Transverse colon (tissue), 4 donors: Measurements from ENCODE around the gene ZBTB9.

Source experiments
- EP300 ChIP-seq: sonication (generic); formaldehyde crosslinking; IDR thresholded peaks from one replicate; pipeline ENCODE4 v1.6.1; 2017; ENCODE audit warnings: antibody characterized with exemption, low read depth
- POLR2A ChIP-seq: fragments of 450-650 bp; IDR thresholded peaks from one replicate; pipeline ENCODE4 v1.6.1; 2016; ENCODE audit warnings: antibody characterized with exemption, mild to moderate bottlenecking, moderate library complexity
- POLR2AphosphoS5 ChIP-seq, 3 donors: sonication (generic); formaldehyde crosslinking; IDR thresholded peaks; one replicate each; pipeline ENCODE4 v1.6.1; 2016; ENCODE audit warnings: antibody characterized with exemption in 3 of 3
- TF ChIP-seq, protein P1 (sequence below), 5 experiments: fragments of 200-600 bp in 3 of 5; fragments of 450-650 bp in 2 of 5; sonication (generic) in 3 of 5; IDR thresholded peaks; 1 replicate in 2 of 5; 2 replicates in 3 of 5; pipeline ENCODE4 v1.5.1; 2016 to 2017; ENCODE audit warnings: antibody characterized with exemption in 5 of 5, inconsistent platforms in 3 of 5, mild to moderate bottlenecking in 2 of 5, moderate library complexity in 1 of 5

DNA sequence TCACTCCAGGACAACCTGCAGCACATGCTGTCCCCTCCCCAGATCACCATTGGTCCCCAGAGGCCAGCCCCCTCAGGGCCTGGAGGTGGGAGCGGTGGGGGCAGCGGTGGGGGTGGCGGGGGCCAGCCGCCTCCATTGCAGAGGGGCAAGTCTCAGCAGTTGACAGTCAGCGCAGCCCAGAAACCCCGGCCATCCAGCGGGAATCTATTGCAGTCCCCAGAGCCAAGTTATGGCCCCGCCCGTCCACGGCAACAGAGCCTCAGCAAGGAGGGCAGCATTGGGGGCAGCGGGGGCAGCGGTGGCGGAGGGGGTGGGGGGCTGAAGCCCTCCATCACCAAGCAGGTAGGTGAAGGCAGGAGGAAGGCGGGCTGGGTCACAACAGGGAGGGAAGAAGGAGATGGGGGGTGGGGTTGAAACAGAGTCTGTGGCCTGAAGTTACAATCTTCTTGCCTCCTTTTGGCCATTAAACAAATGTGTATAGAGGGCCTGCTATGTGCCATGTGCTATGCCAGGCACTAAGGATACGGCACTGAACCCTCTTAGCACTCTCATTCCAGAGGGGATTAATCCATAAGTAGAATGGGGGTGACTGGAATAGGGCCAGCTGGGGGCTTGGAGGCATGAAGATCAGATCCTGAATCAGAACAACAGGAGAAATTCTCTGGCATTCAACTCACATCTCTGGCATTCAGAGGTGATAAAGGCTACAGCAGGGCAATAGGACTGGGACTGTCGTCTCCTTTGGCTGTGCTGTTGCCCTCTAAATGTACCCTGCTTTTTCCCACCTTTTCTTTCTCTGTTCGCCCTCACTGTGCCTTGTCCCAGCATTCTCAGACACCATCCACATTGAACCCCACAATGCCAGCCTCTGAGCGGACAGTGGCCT is 10.5 kb upstream of the ZBTB9 start:
- TF ChIP-seq, protein P1, sequence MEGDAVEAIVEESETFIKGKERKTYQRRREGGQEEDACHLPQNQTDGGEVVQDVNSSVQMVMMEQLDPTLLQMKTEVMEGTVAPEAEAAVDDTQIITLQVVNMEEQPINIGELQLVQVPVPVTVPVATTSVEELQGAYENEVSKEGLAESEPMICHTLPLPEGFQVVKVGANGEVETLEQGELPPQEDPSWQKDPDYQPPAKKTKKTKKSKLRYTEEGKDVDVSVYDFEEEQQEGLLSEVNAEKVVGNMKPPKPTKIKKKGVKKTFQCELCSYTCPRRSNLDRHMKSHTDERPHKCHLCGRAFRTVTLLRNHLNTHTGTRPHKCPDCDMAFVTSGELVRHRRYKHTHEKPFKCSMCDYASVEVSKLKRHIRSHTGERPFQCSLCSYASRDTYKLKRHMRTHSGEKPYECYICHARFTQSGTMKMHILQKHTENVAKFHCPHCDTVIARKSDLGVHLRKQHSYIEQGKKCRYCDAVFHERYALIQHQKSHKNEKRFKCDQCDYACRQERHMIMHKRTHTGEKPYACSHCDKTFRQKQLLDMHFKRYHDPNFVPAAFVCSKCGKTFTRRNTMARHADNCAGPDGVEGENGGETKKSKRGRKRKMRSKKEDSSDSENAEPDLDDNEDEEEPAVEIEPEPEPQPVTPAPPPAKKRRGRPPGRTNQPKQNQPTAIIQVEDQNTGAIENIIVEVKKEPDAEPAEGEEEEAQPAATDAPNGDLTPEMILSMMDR (IDR thresholded peaks at IDR 0.05), result no peak
- TF ChIP-seq POLR2A, result no peak
- no peak for TF ChIP-seq POLR2AphosphoS5 (IDR thresholded peaks at IDR 0.05)
- no peak for TF ChIP-seq EP300
